KG1 (cell line): ENCODE data around the gene GPR21.

Source experiments
- DNase-seq: peaks from one replicate; lab custom pipeline; 2025; lab: John Stamatoyannopoulos, UW

The GPR21 gene

DNA sequence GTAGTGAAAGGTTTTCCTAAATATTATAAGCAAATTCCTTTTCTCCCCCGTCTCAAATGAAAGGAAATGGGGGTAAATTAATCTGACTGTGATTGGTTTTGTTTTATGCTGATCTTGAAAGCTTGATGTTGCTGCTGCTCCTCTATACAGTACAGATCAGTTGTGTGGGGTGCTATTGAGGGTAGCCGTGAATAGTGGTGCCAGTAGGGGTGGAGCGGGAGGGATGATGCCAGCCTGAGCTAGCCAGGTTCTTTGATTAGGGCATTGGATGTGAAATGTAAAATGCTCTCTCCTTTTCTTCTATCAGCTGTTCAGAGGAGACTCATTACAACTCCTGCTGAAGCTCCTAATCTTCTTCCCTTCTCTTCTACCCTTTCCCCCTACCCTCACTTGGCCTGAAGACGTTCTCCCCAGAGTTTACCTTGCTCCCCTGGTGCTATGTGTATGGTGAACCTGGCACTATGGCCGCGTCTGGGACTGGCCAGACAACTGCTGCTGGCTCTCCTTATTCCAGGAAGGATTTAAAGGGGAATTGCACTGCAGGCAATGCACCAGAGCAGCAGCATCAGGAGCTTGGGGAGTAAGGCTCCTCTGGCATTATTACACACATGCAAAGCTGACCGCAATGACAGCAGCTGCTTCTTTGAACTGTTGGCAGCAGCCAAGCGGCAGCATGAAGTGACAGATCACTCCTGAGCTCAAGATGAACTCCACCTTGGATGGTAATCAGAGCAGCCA is 566 bp downstream of the GPR21 start:
- DNase-seq: no peak

DNA sequence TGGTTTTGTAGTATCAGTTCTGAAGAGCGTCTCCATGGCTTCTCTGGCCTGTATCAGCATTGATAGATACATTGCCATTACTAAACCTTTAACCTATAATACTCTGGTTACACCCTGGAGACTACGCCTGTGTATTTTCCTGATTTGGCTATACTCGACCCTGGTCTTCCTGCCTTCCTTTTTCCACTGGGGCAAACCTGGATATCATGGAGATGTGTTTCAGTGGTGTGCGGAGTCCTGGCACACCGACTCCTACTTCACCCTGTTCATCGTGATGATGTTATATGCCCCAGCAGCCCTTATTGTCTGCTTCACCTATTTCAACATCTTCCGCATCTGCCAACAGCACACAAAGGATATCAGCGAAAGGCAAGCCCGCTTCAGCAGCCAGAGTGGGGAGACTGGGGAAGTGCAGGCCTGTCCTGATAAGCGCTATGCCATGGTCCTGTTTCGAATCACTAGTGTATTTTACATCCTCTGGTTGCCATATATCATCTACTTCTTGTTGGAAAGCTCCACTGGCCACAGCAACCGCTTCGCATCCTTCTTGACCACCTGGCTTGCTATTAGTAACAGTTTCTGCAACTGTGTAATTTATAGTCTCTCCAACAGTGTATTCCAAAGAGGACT is 1.5 kb downstream of the GPR21 start:
- peak; percentile 84 for DNase-seq

DNA sequence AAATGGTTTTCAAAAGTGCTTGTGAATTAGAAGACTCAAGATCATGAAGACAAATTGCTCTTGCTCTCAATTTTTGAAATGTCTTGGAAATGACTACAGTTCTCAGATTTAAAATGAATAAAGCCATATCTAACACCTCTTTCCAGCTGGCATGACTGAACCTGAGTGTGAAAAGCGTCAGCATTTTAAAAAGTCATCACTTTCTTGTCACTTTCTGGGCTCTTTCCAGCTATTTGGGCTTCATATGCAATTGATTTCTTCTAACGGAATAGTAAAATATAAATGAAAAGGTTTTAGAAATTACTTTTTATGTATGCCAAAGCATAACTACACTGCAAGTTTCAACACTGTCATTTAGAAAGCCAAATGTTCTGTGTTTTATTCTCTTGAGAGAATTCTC is 2.3 kb downstream of the GPR21 start:
- DNase-seq: no peak

GRCh38 chr9:123036893-123037545 is 3.6 kb downstream of the GPR21 start:
- DNase-seq: no peak

DNA sequence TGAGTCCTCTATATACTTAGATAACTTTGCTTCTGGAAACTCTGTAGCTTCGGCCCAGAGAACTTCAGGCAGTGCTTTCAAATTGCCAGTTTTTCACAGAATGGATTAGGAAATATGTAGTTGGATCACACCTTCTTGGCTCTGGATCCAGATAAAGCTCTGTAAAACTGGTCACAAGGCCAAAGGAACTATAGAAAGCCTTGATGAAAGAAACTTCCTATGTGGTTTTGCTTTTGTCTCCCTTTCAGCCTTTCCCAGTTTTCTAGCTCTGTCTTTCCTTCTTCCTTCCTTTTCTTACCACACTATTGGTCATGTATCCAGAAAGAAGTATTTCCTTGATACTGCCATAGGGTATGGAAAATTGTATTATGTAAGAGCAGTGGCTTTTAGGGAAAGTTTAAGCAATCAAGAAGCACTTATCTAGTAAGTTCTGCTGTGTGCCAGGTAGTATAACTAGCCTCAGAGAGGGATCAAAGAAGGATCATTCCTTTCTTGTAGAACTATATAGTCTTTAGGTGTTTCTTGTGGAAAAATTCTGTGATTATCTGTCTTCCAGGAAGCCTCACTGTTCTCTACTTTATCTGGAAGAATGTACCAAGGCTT is 6.3 kb downstream of the GPR21 start:
- DNase-seq: no peak

- DNase-seq: no peak
Measured at GRCh38 chr9:123040801-123041200, 7.3 kb downstream of the GPR21 start.

DNA sequence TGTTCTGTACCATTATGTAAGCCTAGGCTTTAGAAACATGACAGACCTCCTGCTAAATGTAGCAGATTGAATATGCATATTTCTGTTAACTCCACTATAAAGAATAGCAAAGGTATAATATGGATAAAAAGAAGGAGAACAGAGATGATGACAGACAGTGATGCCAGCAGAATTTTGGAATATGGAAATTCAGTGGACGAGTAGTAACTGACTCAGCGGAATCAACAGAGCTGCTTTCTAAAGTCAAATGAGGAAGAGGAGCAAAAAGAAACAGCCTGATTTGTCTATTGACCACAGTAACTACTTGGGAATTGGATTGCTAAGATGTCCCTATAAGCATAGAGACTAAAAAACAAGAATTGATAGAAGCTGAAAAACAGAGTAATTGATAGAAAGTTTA is 8.0 kb downstream of the GPR21 start:
- no peak for DNase-seq

DNA sequence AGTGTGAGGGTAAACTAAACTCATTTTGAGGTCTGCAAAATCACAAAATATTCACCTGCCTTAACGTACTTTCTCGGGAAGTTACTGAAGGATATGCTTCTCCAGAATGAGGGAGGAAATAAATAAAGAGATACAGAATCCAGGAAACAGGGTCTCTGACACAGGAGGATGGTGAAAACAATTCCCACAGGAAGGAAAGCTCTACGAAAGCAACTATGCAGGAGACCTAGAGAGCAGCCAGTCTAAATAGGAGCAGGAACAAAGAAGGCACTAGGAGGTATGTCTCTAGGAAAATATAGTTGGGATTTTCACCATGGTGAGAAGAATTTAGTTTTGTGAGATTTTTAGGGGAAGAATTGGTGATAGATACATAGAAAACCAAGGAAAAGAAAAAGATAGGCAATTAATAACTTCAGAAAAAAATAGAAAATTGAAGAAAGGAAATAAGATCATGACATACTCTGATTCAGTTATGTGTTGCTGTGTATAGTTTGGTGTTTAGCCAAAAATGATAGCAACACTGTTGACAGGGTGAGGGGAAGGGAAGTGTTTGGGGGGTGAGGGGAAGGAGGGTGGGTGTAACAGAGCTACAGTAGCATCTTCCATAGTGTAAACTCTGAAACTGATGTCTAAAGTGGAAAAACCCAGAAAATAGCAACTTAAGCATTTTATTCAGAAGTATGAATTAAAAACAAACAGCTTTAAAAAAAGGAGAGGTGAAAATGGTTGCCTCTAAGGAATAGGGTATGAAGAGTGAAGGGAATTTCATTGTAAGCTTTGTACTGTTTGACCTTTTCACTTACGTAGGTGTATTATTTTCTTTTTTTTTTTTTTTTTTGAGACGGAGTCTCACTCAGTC is 9.8 kb downstream of the GPR21 start:
- DNase-seq: no peak

- no peak for DNase-seq
Measured at GRCh38 chr9:123044586-123044985, 11.1 kb downstream of the GPR21 start.

DNA sequence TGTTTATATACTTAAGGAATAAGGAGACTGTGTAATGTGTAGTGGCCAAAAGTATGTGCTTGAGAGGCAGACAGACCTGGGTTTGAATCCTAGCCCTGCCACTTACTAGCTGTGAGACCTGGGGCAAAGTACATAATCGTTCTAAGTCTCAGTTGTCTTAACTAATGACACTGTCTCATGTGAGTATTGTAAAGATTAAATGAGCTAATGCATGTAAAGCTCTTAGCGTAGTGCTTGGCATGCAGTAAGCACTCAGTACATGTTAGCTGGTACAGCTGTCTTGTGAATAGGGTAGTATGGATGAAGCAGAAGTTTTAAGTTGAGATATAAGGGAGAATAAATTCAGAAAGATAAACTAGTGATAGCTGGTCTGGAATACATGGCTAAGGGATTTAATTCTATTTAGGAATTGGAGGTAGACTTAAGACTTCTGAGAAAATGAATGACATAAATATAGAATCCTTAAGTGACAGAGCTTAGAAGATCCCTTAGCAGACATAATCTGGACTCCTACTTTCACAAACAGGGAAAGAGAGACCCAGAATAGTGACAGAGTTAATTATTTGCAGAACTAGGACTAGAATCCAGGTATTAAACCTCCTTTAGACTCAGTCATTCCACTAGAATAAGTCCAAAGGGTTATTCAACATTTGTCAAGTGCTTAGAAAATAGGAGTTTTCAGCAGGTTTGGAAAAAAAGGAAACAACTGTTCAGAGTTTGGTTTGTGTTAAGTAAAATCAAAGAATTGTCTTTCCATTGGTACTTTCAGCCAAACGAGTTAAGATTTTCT is 13.1 kb downstream of the GPR21 start:
- DNase-seq: no peak

DNA sequence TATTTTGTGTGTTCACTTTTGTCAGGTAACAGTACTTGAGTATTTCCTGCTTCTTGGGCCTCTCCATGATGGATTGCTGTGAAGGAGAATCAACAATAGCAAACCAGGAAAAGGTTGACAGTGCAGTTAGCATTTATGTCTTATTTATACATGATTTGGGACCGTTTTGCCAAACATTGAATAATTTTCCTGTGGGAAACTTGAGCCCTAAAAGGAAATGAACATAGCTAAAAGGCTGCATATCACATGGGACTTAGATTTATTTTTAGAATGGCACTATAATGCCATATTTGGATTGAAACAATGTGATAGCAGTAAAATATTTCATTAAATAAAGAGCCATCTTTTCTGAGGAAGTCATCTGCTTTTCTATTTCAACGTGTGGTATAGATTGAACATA is 15.3 kb downstream of the GPR21 start:
- no peak for DNase-seq

DNA sequence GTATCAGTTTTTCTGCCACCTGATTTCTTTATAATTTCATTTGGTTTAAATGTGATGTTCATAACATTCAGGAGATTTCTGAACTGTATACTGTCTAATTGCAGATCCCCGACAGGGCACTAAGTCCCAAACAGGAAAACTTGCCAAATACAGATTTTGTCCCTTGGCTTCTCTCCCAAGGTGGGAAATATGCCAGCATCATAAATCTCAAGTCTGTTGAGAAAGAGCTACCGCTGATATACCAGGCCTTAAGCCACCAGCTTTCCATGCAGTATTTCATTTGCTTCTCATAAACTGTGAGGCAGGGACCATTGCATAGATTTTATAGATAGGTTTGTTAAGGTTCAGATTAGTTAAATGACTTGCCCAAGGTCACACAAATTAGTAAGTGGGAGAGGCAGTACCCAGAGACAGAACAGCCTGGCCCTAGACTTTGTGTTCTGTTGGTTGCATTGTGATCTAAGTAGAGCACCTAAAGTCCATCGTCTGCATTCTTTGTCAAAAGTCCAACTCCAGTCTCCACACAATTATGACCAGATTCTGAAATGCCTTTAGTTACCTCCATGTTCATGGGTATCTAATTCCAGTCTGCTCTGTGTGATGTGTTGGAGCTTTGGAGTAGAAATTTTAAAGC is 16.2 kb downstream of the GPR21 start:
- no peak for DNase-seq

DNA sequence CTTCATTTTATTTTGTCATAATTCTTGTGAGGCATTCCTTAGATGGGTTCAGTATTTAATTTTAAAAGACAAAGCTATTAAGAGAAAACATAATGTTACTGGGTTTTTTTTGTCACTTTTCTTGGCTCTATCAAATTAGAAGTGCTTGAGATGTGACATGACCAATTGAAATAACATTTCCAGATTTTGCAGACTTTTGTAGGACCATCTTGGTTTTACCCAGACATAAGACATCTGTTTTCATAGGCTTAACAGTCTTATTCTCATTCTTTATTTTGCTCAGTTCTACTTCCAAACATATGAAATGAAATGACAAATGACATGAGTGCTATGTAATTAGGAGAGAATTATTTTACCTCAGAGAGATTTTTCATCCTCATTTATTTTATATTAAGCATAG is 19.6 kb downstream of the GPR21 start:
- no peak for DNase-seq

DNA sequence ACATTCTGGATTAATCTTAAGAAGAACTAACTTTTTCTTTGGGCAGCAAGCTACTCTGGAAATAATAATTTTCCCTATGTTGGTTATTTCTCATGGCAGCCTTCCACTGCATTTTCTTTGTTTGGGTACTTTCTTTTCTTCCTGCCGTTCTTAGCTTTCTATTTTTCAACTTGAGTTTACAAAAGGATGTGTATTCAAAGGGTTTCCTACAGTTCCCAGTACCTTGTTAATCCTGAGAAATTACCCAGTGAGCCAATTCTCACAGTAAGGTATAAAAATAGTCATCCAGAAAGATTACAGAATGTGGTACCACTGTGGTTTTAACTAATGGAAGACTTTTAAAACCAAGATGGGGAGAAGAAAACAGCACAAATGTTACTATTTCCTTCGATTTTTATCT is 20.2 kb downstream of the GPR21 start:
- DNase-seq: no peak

GRCh38 chr9:123058834-123059233 is 25.4 kb downstream of the GPR21 start:
- DNase-seq: no peak

DNA sequence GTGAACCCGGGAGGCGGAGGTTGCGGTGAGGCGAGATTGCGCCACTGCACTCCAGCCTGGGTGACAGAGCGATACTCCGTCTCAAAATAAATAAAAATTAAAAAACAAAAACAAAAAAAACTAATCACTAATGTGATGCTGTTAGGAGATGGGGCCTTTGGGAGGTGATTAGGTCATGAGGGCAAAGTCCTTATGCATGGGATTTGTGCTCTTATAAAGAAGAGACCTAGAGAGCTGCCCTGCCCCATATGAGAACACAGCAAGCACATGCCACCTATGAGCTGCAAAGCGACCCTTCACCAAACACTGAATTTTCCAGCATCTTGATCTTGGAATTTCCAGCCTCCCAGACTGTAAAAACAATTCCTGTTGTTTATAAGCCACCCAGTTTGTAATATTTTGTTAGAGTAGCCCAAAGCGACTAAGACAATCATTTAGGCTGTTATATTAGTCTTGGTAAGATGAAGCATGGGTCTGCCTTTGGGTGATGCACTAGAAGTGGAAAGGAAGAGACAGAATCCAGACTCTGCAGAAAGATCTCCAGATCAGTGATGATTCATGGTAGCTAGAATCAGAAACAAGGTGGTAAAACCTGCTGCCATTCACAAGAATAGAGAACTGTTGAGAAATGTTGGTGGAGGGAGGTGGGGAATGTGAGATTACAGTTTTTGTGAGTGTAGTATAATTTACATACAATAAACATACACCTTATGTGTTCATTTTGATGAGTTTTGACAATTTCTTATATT is 26.2 kb downstream of the GPR21 start:
- no peak for DNase-seq

DNA sequence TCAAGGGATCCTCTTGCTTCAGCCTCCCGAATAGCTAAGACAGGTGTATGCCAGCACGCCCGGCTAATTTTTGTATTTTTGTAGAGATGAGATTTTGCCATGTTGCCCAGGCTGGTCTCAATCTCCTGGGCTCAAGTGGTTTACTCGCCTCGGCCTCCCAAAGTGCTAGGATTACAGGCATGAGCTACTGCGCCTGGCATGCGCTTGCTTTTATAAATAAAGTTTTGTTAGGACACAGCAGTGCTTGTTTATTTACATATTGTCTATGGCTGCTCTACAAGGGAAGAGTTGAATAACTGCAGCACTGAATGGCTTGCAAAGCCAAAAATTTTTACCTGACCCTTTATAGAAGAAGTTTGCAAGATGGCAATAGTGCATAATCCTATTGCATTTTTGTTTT is 27.7 kb downstream of the GPR21 start:
- DNase-seq: no peak

DNA sequence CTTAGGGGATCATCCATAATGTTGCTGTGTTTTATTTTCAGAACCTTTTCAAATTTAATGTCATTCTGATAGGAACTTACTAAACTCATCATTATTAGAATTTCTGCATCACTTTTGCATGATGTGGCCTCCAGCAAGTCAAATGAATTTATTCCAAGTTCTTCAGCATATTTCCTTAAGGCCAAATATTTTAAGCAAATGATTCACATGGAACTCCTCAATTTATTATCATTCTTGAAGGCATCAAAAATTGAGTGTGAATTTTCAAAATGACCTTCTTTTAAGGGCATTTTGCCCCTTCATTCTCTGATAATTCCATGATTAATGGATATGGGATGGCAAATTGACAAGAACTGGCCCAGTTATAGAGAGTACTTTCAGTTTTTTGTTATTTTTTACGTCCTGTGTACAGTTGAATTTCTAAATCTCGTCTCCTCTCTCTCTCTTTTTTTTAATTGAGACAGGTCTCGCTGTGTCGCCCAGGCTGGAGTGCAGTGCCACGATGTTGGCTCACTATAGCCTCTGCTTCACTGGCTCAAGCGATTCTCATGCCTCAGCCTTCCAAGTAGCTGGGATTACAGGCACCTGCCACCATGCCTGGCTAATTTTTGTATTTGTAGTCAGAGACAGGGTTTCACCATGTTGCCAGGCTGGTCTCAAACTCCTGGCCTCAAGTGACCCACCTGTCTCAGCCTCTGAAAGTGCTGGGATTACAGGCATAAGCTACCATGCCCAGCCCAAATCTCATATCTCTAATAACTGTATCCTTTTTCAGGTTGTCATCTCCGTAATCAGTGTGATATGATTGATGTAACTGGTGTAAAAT is 29.1 kb downstream of the GPR21 start:
- DNase-seq: no peak

DNA sequence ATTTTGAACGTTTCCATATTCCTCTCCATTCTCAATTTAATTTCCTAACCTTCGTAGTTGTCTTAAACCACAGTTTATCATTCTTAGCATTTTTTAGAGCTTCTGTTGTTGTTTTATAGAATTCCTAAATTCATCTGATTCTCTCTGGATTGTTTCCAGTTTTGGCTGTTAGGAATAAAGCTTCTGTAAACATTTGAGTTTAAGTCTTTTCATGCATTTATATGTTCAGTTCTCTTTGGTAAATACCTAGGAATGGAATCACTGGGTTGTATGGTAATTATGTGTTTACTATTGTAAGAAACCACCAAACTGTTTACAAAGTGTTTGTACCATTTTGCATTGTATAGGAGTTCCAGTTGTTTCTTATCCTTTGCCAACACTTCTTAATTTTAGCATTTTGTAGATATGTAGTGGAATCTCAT is 29.7 kb downstream of the GPR21 start:
- DNase-seq: no peak
